IPS-11a (cell line): ENCODE results near the gene ATG4C.
"Not testable (repeated sequence)": the region's sequence is repeated elsewhere in the genome, so short reads cannot be mapped to it uniquely, and the experiment has no call there.

Experiments used
- H3K4me3 ChIP-seq: one replicate; pipeline ENCODE4 v1.5.1; 2013; ENCODE audit warnings: low read depth, low read length, control low read depth

ATG4C gene, protein sequence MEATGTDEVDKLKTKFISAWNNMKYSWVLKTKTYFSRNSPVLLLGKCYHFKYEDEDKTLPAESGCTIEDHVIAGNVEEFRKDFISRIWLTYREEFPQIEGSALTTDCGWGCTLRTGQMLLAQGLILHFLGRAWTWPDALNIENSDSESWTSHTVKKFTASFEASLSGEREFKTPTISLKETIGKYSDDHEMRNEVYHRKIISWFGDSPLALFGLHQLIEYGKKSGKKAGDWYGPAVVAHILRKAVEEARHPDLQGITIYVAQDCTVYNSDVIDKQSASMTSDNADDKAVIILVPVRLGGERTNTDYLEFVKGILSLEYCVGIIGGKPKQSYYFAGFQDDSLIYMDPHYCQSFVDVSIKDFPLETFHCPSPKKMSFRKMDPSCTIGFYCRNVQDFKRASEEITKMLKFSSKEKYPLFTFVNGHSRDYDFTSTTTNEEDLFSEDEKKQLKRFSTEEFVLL

DNA sequence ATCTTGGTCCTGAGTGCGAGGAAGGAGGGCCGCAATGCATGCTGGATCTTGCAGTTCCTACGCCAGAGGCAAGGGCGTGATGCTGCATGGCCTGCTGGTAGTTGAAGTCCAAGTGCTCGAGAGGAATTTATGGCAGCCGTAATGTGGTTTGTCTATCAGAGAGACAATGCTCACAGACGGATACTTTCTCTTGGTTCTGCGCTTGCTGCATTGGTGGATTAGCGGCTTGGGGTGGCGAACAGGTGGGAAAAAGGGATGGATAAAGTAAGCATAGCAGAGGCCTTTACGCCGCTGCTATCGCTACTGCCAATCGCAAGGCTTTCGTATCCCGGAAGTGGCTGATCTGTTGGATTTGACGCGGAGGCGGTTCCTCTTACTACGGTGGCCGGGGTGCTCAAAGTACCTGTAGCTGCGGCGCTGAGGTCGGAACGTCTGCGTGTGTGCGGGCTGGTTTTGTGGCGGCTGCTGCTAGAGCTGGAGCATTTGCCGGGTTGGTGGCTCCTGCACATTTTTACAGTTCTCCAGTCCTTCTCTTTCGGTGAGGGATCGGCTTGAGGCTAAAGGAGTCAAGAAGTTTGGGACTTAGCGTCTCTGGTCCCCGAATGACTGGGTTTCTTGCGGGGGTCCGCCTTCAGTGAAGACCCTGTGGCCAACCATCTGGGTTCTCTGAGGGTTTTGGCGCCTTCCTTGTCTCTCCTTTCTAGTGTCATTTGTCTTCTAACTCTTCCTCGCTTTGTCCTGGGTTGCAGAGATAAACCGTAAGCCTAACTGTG, at the start of gene ATG4C:
Gene ATG4C, plus strand, starts transcription at position 397 of the 773 bp plus-strand sequence. CDS start 19,655 bp downstream, outside the sequence.
- peak within 1 kb of the TSS; percentile 82 for H3K4me3 ChIP-seq

GRCh38 chr1:62735491-62736171, 48.3 kb upstream of the ATG4C start:
- no peak overlapping the region for H3K4me3 ChIP-seq

- H3K4me3 ChIP-seq, result not testable (repeated sequence)
Measured at GRCh38 chr1:62740701-62741100, 43.2 kb upstream of the ATG4C start.

DNA sequence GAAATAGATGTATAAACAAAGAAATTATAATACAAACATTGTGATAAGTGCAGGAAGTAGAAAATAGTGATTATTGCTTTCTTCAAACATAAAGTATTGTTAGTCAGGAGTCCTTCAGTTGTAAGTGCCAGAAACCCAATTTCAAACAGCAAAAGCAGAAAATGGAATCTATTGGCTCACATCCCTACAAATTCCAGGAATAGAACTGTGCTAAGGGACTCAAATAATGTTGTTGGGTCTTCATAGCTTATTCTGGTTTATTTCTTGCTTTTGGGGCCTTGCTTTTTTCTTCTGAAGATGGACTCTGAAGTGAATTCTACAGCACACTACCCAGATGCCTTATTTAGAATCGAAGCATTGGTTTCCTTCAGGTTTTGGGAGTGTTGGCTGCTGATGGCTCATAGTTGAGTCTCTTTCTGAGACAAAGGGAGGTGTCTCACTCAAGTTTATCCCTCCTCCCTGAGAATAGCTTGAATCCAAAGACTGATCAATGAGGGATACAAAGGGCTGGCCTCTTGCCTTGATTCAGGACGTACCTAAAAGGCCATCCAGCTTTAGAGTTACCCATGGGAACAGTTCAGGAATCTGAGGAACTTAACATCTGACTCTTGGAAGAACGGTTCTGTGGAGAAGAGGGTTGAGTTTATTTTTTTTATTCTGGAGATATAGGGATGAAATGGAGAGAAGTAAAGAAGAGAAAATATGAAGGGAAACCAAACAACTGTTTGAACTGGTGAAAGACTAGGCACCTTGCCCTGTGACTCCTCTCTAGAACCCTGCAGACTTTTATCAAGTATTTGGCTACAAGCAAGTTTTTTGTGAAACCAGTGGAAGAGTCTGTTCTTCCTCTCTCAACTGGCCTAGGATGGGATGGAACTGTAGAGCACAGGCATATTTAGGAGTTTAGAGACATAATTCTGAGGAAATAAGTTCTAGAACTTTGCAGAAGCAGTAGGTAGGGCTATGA, 39.0 kb upstream of the ATG4C start:
- no peak overlapping the region for H3K4me3 ChIP-seq

DNA sequence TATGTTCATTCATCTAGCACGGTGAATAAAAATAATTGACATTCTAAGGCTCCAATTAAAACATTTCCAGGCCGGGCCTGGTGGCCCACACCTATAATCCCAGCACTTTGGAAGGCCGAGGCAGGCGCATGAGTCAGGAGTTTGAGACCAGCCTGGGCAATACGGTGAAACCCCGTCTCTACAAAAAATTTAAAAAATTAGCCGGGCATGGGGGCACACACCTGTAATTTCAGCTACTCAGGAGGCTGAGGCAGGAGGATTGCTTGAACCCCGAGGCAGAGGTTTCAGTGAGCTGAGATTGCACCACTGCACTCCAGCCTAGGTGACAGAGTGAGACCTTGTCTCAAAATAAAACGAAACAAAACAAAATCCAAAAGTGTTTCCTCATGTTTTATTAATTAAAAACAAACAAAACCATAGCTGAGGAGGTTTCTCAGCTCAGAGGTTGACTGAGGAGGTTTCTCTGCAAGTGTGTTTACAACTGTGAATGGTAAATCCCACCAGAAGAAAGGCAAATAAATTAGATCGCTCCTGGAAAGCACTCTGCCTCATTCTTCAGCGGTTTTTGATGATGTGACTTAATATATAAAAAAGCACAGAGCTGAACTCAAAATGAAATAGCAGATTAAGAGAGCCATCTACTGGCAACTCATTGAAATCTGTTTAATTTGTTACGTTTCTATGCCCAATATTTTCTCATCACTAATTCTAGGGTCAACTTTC, 37.7 kb upstream of the ATG4C start:
- no peak overlapping the region for H3K4me3 ChIP-seq

GRCh38 chr1:62746809-62747138, 37.2 kb upstream of the ATG4C start:
- no peak overlapping the region for H3K4me3 ChIP-seq

DNA sequence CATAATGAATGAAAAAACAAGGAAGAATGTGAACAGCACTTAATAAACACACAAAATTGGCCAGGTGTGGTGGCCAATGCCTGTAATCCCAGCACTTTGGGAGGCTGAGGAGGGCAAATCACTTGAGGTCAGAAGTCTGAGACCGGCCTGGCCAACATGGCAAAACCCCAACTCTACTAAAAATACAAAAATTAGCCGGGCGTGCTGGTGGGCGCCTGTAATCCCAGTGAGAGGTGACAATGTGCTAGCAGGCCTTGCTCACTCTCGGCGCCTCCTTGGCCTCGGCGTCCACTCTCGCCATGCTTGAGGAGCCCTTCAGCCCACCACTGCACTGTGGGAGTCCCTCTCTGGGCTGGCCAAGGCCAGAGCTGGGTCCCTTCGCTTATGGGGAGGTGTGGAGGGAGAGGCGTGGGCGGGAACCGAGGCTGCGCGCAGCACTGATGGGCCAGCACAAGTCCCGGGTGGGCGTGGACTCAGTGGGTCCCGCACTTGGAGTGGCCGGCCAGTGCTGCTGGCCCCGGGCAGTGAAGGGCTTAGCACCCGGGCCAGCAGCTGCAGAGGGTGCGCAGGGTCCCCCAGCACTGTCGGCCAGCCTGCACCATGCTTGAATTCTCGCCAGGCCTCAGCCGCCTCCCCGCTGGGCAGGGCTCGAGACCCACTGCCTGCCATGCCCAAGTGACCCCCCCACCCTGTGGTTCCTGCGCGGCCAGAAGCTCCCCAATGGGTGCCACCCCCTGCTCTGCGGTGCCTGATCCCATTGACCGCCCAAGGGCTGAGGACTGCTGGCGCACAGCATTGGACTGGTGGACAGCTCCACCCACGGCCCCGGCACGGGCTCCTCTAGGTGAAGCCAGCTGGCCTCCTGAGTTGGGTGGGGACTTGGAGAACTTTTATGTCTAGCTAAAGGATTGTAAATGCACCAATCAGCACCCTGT, 30.6 kb upstream of the ATG4C start:
- no peak overlapping the region for H3K4me3 ChIP-seq

- H3K4me3 ChIP-seq, result not testable (repeated sequence)
Measured at GRCh38 chr1:62754938-62755337, 29.0 kb upstream of the ATG4C start.

DNA sequence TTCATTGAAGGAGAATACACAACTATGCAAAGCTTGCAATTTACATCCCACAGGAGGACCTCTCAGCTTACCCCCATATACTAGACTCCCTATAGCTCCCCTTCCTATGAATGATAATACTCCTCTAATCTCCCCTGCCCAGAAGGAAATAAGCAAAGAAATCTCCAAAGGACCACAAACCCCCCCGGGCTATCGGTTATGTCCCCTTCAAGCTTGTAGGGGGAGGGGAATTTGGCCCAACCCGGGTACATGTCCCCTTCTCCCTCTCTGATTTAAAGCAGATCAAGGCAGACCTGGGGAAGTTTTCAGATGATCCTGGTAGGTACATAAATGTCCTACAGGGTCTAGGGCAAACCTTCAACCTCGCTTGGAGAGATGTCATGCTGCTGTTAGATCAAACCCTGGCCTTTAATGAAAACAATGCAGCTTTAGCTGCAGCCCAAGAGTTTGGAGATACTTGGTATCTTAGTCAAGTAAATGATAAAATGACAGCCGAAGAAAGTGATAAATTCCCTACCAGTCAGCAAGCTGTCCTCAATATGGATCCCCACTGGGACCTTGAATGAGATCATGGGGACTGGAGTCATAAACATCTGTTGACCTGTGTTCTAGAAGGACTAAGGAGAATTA, 27.6 kb upstream of the ATG4C start:
- H3K4me3 ChIP-seq, result not testable (repeated sequence)

DNA sequence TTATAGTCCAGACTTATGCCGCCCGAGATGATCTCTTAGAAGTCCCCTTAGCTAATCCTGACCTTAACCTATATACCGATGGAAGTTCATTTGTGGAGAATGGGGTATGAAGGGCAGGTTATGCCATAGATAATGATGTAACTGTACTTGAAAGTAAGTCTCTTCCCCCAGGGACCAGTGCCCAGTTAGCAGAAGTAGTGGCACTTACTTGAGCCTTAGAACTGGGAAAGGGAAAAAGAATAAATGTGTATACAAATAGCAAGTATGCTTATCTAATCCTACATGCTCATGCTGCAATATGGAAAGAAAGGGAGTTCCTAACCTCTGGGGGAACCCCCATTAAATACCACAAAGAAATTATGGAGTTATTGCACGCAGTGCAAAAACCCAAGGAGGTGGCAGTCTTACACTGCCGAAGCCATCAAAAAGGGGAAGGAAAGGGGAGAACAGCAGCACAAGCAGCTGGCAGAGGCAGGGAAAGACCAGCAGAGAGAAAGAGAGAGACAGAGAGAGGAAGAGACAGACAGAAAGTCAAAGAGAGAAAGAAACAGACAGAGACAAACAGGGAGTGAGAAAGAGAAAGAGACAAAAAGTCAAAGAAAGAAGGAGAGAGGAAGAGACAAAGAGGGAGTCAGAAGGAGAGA, 24.6 kb upstream of the ATG4C start:
- H3K4me3 ChIP-seq, result not testable (repeated sequence)

DNA sequence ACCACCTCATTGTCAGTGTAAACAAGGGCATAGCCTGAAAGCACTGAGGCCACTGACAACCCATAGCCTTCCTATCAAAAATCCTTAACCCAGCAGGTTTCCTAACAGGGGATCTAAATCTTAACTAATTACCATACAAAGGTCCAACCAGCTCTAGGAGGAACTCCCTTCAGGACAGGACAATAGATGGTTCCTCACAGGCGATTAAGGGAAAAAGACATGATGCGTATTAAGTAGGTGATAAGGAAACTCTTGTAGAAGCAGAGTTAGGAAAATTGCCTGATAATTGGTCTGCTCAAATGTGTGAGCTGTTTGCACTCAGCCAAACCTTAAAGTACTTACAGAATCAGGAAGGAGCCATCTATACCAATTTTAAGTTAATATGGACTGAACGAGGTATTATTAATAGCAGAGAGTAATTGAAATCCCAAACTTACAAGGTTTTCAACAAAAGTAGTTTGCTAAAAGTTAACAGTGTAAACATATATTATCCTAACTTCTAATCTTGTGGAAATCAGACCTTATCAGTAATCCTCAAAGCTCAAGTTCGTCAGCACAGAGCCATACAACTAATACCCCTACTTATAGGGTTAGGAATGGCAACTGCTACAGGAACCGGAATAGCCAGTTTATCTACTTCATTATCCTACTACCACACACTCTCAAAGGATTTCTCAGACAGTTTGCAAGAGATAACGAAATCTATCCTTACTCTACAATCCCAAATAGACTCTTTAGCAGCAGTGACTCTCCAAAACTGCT, 23.7 kb upstream of the ATG4C start:
- not testable (repeated sequence) for H3K4me3 ChIP-seq

GRCh38 chr1:62761223-62761870, 22.6 kb upstream of the ATG4C start:
- not testable (repeated sequence) for H3K4me3 ChIP-seq

- H3K4me3 ChIP-seq, result not testable (repeated sequence)
Measured at GRCh38 chr1:62762027-62762426, 21.9 kb upstream of the ATG4C start.

- H3K4me3 ChIP-seq, result no peak overlapping the region
Measured at GRCh38 chr1:62765981-62766380, 18.0 kb upstream of the ATG4C start.

DNA sequence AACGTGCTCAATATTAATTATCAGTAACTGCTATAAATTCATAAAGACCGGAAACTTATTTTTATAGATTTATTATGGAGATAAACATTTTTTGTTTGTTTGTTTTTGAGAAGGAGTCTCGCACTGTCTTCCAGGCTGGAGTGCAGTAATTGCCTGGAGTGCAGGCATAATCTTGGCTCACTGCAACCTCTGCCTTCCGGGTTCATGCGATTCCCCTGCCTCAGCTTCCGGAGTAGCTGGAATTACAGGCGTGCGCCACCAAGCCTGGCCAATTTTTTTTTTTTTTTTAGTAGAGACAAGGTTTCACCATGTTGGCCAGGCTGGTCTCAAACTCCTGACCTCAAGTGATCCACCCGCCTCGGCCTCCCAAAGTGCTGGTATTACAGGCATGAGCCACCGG, 15.4 kb upstream of the ATG4C start:
- H3K4me3 ChIP-seq, result not testable (repeated sequence)

GRCh38 chr1:62772607-62773295, 11.2 kb upstream of the ATG4C start:
- no peak overlapping the region for H3K4me3 ChIP-seq
